Liver (tissue), 9 donors: Measurements from ENCODE around the gene COL4A1. TPM values are rescaled to one million over a fixed set of nuclear protein-coding genes. Genes with fewer than 3 reads are reported as not detected.

Source experiments
- DNase-seq: peaks from one replicate; pipeline ENCODE4 v3.0.0-alpha.2; 2017; ENCODE audit warnings: low spot score
- H3K27ac ChIP-seq, 2 donors: one replicate each; pipeline ENCODE4 v1.7.0; 2013; ENCODE audit warnings: inconsistent platforms in 2 of 2, low read length in 2 of 2, control low read depth in 1 of 2, low read depth in 1 of 2, mild to moderate bottlenecking in 1 of 2
- H3K27me3 ChIP-seq, 4 donors: one replicate each; pipeline versions ENCODE4 v1.6.1 to v1.7.0; 2013; ENCODE audit warnings: low read length in 3 of 4, inconsistent platforms in 1 of 4, mild to moderate bottlenecking in 1 of 4, moderate library complexity in 1 of 4; ENCODE audit not compliant: control insufficient read depth in 4 of 4, insufficient read depth in 4 of 4
- H3K36me3 ChIP-seq, 4 donors: one replicate each; pipeline versions ENCODE4 v1.6.1 to v1.7.0; 2013; ENCODE audit warnings: low read length in 3 of 4, mild to moderate bottlenecking in 3 of 4, low read depth in 1 of 4, moderate library complexity in 1 of 4; ENCODE audit not compliant: control insufficient read depth in 4 of 4, insufficient read depth in 3 of 4
- H3K4me1 ChIP-seq, 4 donors: one replicate each; pipeline versions ENCODE4 v1.6.1 to v1.7.0; 2013; ENCODE audit warnings: low read length in 3 of 4, mild to moderate bottlenecking in 3 of 4, moderate library complexity in 1 of 4; ENCODE audit not compliant: control insufficient read depth in 4 of 4, insufficient read depth in 4 of 4
- H3K4me3 ChIP-seq, 3 donors: one replicate each; pipeline versions ENCODE4 v1.6.1 to v1.7.0; 2013; ENCODE audit warnings: low read length in 3 of 3, control low read depth in 1 of 3, low read depth in 1 of 3, mild to moderate bottlenecking in 1 of 3
- H3K9ac ChIP-seq, 2 donors: one replicate each; pipeline ENCODE4 v1.7.0; 2013; ENCODE audit warnings: low read length in 2 of 2, mild to moderate bottlenecking in 2 of 2, moderate library complexity in 2 of 2, control low read depth in 1 of 2, low read depth in 1 of 2
- H3K9me3 ChIP-seq, 4 donors: one replicate each; pipeline versions ENCODE4 v1.6.1 to v1.7.0; 2013; ENCODE audit warnings: low read length in 3 of 4; ENCODE audit not compliant: control insufficient read depth in 4 of 4
- EGR1 ChIP-seq, 2 donors: IDR thresholded peaks; 2 replicates each; pipeline ENCODE4 v1.6.1; 2016 to 2018; ENCODE audit warnings: antibody characterized with exemption in 2 of 2, low read depth in 2 of 2
- FOXA1 ChIP-seq: IDR thresholded peaks from 2 replicates; pipeline ENCODE4 v1.6.1; 2016; ENCODE audit warnings: antibody characterized with exemption
- FOXA2 ChIP-seq: IDR thresholded peaks from 2 replicates; pipeline ENCODE4 v1.6.1; 2016; ENCODE audit warnings: antibody characterized with exemption
- GABPA ChIP-seq, 2 donors: IDR thresholded peaks in 1 of 2; conservative IDR thresholded peaks in 1 of 2; 2 replicates each; pipeline ENCODE4 v1.6.1; 2016; ENCODE audit warnings: antibody characterized with exemption in 2 of 2, mild to moderate bottlenecking in 1 of 2, moderate library complexity in 1 of 2
- HNF4A ChIP-seq, 2 donors: conservative IDR thresholded peaks; 2 replicates each; pipeline ENCODE4 v1.6.1; 2016; ENCODE audit warnings: antibody characterized with exemption in 2 of 2, mild to moderate bottlenecking in 2 of 2
- HNF4G ChIP-seq: IDR thresholded peaks from 2 replicates; pipeline ENCODE4 v1.6.1; 2016; ENCODE audit warnings: antibody characterized with exemption
- JUND ChIP-seq, 2 donors: IDR thresholded peaks; 2 replicates each; pipeline ENCODE4 v1.6.1; 2016; ENCODE audit warnings: antibody characterized with exemption in 2 of 2
- MAX ChIP-seq: IDR thresholded peaks from 2 replicates; pipeline ENCODE4 v1.6.1; 2016; ENCODE audit warnings: antibody characterized with exemption
- NR2F2 ChIP-seq: IDR thresholded peaks from 2 replicates; pipeline ENCODE4 v1.6.1; 2016; ENCODE audit warnings: antibody characterized with exemption
- RAD21 ChIP-seq, 2 donors: IDR thresholded peaks; 2 replicates each; pipeline ENCODE4 v1.6.1; 2016; ENCODE audit warnings: antibody characterized with exemption in 2 of 2, mild to moderate bottlenecking in 2 of 2
- RXRA ChIP-seq, 2 donors: IDR thresholded peaks; 2 replicates each; pipeline ENCODE4 v1.6.1; 2017 to 2018; ENCODE audit warnings: antibody characterized with exemption in 2 of 2, mild to moderate bottlenecking in 1 of 2
- SP1 ChIP-seq: IDR thresholded peaks from 2 replicates; pipeline ENCODE4 v1.6.1; 2018; ENCODE audit warnings: antibody characterized with exemption, mild to moderate bottlenecking
- TAF1 ChIP-seq: conservative IDR thresholded peaks from 2 replicates; pipeline ENCODE4 v1.6.1; 2016; ENCODE audit warnings: antibody characterized with exemption, mild to moderate bottlenecking
- YY1 ChIP-seq: IDR thresholded peaks from 2 replicates; pipeline ENCODE4 v1.6.1; 2016; ENCODE audit warnings: antibody characterized with exemption, mild to moderate bottlenecking
- ZBTB33 ChIP-seq: IDR thresholded peaks from 2 replicates; pipeline ENCODE4 v1.6.1; 2016; ENCODE audit warnings: antibody characterized with exemption
- WGBS: extraction: QIAGEN DNeasy Blood & Tissue Kit; methylation state at CpG from one replicate; pipeline ENCODE4 v1.1.7; 2013; 5-methylcytosine and 5-hydroxymethylcytosine counted together
- polyA plus RNA-seq, 2 donors: library from polyadenylated mRNA; stranded (reverse) in 1 of 2; unstranded in 1 of 2; fragments of 200-250 nt in 1 of 2; fragments of >200 nt in 1 of 2; fragmentation: Nextera tagmentation in 1 of 2; extraction: Ambion mirVana in 1 of 2; gene quantifications; one replicate each; pipeline versions ENCODE4 v1.2.1 to v1.2.3, GENCODE V29; 2013 to 2015
- total RNA-seq, 2 donors: library from RNA; depleted of rRNA; stranded (reverse); fragments of >200 nt; gene quantifications; one replicate each; pipeline ENCODE4 v1.2.3, GENCODE V29; 2014
- TF ChIP-seq, protein P1 (sequence below): IDR thresholded peaks from 2 replicates; pipeline ENCODE4 v1.6.1; 2016; ENCODE audit warnings: antibody characterized with exemption, mild to moderate bottlenecking
- TF ChIP-seq, protein P2 (sequence below): fragments of 150-350 bp; IDR thresholded peaks from 2 replicates; pipeline ENCODE4 v1.5.1; 2017; ENCODE audit warnings: improper control_type of control experiment, low read depth, low read length; ENCODE audit not compliant: missing input control
- TF ChIP-seq, protein P3 (sequence below): IDR thresholded peaks from 2 replicates; pipeline ENCODE4 v1.6.1; 2016; ENCODE audit warnings: antibody characterized with exemption
- donor health status: healthy.
- donor health status: healthy.
- donor health status: healthy.
- donor health status: healthy.
- donor health status: healthy.

The COL4A1 gene
- total and polyA plus RNA-seq, 4 donors, result 5.0 to 68.5 (median 37.9) TPM

- H3K27ac ChIP-seq, result peak overlapping the region in 1 of 2 donors; percentile 31
- H3K4me3 ChIP-seq, result no peak overlapping the region
- no peaks in the 10 kb centered on the region for H3K9me3 ChIP-seq
- H3K27me3 ChIP-seq, result no peaks in the 10 kb centered on the region
- WGBS, result 71% methylated on average over 11 of the region's 11 CpGs
- no peak for DNase-seq
- H3K4me1 ChIP-seq, result no peaks in the 10 kb centered on the region
- TF ChIP-seq FOXA2 (no peak), HNF4A (conservative IDR thresholded peaks at IDR 0.05) (no peak)
- H3K36me3 ChIP-seq, result no peaks in the 10 kb centered on the region
- no peak overlapping the region for H3K9ac ChIP-seq
These were observed 70.1 kb downstream of the COL4A1 start for GRCh38 chr13:110236831-110237261.

- H3K4me1 ChIP-seq, result no peaks in the 10 kb centered on the region
- H3K27me3 ChIP-seq, result no peaks in the 10 kb centered on the region
- WGBS, result 88% methylated on average over 10 of the region's 10 CpGs
- H3K27ac ChIP-seq, result peak overlapping the region in 1 of 2 donors; percentile 17
- H3K4me3 ChIP-seq, result no peak overlapping the region
- no peaks in the 10 kb centered on the region for H3K9me3 ChIP-seq
- TF ChIP-seq NR2F2, result no peak
- TF ChIP-seq SP1, result no peak
- TF ChIP-seq GABPA (IDR thresholded peaks at IDR 0.05 in 1 of 2, conservative IDR thresholded peaks at IDR 0.05 in 1 of 2), result no peak
- TF ChIP-seq, protein P1, sequence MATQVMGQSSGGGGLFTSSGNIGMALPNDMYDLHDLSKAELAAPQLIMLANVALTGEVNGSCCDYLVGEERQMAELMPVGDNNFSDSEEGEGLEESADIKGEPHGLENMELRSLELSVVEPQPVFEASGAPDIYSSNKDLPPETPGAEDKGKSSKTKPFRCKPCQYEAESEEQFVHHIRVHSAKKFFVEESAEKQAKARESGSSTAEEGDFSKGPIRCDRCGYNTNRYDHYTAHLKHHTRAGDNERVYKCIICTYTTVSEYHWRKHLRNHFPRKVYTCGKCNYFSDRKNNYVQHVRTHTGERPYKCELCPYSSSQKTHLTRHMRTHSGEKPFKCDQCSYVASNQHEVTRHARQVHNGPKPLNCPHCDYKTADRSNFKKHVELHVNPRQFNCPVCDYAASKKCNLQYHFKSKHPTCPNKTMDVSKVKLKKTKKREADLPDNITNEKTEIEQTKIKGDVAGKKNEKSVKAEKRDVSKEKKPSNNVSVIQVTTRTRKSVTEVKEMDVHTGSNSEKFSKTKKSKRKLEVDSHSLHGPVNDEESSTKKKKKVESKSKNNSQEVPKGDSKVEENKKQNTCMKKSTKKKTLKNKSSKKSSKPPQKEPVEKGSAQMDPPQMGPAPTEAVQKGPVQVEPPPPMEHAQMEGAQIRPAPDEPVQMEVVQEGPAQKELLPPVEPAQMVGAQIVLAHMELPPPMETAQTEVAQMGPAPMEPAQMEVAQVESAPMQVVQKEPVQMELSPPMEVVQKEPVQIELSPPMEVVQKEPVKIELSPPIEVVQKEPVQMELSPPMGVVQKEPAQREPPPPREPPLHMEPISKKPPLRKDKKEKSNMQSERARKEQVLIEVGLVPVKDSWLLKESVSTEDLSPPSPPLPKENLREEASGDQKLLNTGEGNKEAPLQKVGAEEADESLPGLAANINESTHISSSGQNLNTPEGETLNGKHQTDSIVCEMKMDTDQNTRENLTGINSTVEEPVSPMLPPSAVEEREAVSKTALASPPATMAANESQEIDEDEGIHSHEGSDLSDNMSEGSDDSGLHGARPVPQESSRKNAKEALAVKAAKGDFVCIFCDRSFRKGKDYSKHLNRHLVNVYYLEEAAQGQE, result no peak
- no peak for TF ChIP-seq TAF1
- TF ChIP-seq HNF4A (conservative IDR thresholded peaks at IDR 0.05), result no peak
- no peak for TF ChIP-seq HNF4G
- no peak for TF ChIP-seq MAX
- no peak for TF ChIP-seq ZBTB33
- no peak for TF ChIP-seq RXRA (IDR thresholded peaks at IDR 0.05)
- no peak for TF ChIP-seq JUND (IDR thresholded peaks at IDR 0.05)
- TF ChIP-seq, protein P2, sequence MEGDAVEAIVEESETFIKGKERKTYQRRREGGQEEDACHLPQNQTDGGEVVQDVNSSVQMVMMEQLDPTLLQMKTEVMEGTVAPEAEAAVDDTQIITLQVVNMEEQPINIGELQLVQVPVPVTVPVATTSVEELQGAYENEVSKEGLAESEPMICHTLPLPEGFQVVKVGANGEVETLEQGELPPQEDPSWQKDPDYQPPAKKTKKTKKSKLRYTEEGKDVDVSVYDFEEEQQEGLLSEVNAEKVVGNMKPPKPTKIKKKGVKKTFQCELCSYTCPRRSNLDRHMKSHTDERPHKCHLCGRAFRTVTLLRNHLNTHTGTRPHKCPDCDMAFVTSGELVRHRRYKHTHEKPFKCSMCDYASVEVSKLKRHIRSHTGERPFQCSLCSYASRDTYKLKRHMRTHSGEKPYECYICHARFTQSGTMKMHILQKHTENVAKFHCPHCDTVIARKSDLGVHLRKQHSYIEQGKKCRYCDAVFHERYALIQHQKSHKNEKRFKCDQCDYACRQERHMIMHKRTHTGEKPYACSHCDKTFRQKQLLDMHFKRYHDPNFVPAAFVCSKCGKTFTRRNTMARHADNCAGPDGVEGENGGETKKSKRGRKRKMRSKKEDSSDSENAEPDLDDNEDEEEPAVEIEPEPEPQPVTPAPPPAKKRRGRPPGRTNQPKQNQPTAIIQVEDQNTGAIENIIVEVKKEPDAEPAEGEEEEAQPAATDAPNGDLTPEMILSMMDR, result no peak
- no peak for TF ChIP-seq FOXA1
- TF ChIP-seq, protein P3, sequence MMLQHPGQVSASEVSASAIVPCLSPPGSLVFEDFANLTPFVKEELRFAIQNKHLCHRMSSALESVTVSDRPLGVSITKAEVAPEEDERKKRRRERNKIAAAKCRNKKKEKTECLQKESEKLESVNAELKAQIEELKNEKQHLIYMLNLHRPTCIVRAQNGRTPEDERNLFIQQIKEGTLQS, result no peak
- TF ChIP-seq EGR1 (IDR thresholded peaks at IDR 0.05; ENCODE audit: low read depth in 2 of 2), result no peak
- TF ChIP-seq FOXA2, result no peak
- TF ChIP-seq YY1, result no peak
- TF ChIP-seq RAD21 (IDR thresholded peaks at IDR 0.05), result no peak
- H3K36me3 ChIP-seq, result no peaks in the 10 kb centered on the region
- no peak overlapping the region for H3K9ac ChIP-seq
- DNase-seq, result no peak
These were observed 70.5 kb downstream of the COL4A1 start for GRCh38 chr13:110236431-110236830.
